NT2/D1 (cell line): ENCODE results near the gene GALNT9.

Experiments
- DNase-seq: peaks from one replicate; pipeline ENCODE4 v3.0.0-alpha.2; 2011; ENCODE audit warnings: low read depth, low spot score
- H3K27me3 ChIP-seq: 2 replicates; pipeline ENCODE4 v1.6.0; 2011; ENCODE audit warnings: mild to moderate bottlenecking; ENCODE audit not compliant: insufficient read length, insufficient read depth
- H3K36me3 ChIP-seq: 2 replicates; pipeline ENCODE4 v1.6.1; 2011; ENCODE audit warnings: mild to moderate bottlenecking, low read length, mixed read lengths; ENCODE audit not compliant: insufficient read depth, insufficient read length
- H3K4me1 ChIP-seq: 2 replicates; pipeline ENCODE4 v1.5.1; 2011; ENCODE audit not compliant: insufficient read depth, insufficient read length
- H3K4me3 ChIP-seq: 2 replicates; pipeline ENCODE4 v1.5.1; 2011; ENCODE audit warnings: low read depth; ENCODE audit not compliant: insufficient read length
- H3K9ac ChIP-seq: 2 replicates; pipeline ENCODE4 v1.6.0; 2011; ENCODE audit warnings: low read depth; ENCODE audit not compliant: insufficient read length
- H3K9me3 ChIP-seq: 2 replicates; pipeline ENCODE4 v1.5.1; 2011; ENCODE audit warnings: mild to moderate bottlenecking, low read length; ENCODE audit not compliant: insufficient read depth
- SUZ12 ChIP-seq: IDR thresholded peaks from 2 replicates; pipeline ENCODE4 v1.6.1; 2011; ENCODE audit not compliant: insufficient read length, insufficient read depth; ENCODE audit errors: extremely low read depth
- YY1 ChIP-seq: IDR thresholded peaks from 2 replicates; pipeline ENCODE4 v1.6.1; 2011; ENCODE audit not compliant: insufficient read length, insufficient read depth
- ZNF274 ChIP-seq: IDR thresholded peaks from 2 replicates; pipeline ENCODE4 v1.6.1; 2011; ENCODE audit warnings: mild to moderate bottlenecking, low read depth, low read length

GALNT9 gene

DNA sequence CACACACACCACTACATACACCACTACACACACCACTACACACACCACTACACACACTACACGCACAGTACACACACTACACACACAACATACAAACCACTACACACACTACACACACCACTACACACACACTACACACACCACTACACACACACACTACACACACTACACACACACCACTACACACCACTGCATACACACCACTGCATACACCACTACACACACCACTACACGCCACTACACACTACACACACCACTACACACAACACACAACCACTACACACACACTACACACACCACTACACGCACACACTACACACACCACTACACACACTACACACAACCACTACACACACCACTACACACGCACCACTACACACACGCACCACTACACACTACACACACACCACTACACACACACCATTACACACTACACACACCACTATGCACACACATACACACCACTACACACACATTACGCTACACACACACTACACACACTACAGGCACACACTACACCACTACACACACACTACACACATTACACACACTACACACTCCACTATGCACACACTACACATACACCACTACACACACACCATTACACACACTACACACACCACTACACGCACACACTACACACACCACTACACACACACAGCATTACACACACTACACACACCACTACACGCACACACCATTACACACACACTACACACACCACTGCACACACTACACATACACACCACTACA lies 172.6 kb downstream of the GALNT9 start:
- Histone ChIP-seq H3K36me3 (peaks cover 46% of the 10 kb centered on the region), H3K4me1 (peaks cover 7% of the 10 kb centered on the region), H3K9ac (no peak overlapping the region), H3K4me3 (no peak overlapping the region), H3K9me3 (peaks cover 24% of the 10 kb centered on the region), H3K27me3 (no peaks in the 10 kb centered on the region)
- TF ChIP-seq YY1 (no peak), SUZ12 (no peak), ZNF274 (no peak)
- no peak for DNase-seq

DNA sequence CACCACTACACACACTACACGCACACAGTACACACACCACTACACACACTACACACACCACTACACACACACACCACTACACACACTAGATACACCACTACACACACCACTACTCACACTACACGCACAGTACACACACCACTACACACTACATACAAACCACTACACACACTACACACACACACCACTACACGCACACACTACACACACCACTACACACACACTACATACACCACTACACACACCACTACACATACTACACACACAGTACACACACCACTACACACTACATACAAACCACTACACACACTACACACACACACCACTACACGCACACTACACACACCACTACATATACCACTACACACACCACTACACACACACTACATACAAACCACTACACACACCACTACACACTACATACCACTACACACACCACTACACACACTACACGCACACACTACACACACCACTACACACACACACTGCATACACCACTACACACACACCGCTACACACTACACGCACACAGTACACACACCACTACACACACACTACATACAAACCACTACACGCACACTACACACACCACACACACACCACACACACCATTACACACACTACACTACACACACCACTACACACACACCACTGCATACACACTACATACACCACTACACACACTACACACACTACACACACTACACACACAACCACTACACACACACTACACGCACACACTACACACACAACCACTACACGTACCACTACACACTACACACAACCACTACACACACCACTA lies 173.4 kb downstream of the GALNT9 start:
- no peak for DNase-seq
- Histone ChIP-seq H3K9me3 (peaks cover 24% of the 10 kb centered on the region), H3K4me3 (no peak overlapping the region), H3K4me1 (peaks cover 7% of the 10 kb centered on the region), H3K27me3 (no peaks in the 10 kb centered on the region), H3K9ac (no peak overlapping the region), H3K36me3 (peaks cover 54% of the 10 kb centered on the region)
- no peak for TF ChIP-seq YY1
- no peak for TF ChIP-seq SUZ12
- no peak for TF ChIP-seq ZNF274

DNA sequence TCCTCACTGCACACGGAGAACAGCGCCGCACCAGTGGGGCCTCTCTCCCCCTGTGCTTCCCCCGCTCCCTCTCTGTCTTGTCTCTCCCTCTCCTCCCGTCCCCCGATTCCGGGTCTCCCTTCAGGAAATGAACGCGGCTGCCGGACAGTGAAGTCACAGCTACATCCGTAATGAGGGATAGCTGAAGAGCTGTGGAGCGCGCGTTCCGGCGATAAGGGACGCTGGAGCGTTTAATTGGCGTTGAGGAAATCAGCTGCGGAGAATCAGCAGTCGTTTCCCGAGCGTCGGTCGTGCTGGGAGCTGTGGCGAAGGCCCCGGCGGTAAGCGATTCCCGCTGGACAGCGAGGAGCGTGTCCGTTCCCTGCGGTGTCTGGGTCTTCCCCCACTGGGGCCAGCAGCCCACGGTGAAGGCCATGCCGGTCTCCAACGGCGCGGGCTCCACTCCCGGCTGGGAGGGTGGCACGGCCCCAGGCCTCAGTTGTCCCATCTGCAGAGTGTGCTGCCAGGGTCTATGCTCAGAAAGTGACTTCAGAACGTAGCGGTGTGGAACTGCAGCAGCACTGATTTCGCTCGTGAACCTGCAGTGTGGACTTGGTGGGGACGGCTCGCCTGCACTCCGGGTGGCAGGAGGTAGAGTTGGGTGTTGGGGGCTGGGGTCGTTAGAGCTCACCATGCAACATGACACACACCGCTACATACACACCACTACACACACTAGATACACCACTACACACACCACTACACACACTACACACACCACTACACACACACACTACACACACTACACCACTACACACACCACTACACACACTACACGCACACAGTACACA lies 174.2 kb downstream of the GALNT9 start:
- no peaks in the 10 kb centered on the region for H3K27me3 ChIP-seq
- peaks cover 55% of the 10 kb centered on the region for H3K36me3 ChIP-seq
- H3K9ac ChIP-seq = no peak overlapping the region
- peaks cover 7% of the 10 kb centered on the region for H3K4me1 ChIP-seq
- TF ChIP-seq ZNF274 (no peak), YY1 (no peak), SUZ12 (no peak)
- H3K4me3 ChIP-seq = no peak overlapping the region
- DNase-seq = no peak
- peaks cover 24% of the 10 kb centered on the region for H3K9me3 ChIP-seq

DNA sequence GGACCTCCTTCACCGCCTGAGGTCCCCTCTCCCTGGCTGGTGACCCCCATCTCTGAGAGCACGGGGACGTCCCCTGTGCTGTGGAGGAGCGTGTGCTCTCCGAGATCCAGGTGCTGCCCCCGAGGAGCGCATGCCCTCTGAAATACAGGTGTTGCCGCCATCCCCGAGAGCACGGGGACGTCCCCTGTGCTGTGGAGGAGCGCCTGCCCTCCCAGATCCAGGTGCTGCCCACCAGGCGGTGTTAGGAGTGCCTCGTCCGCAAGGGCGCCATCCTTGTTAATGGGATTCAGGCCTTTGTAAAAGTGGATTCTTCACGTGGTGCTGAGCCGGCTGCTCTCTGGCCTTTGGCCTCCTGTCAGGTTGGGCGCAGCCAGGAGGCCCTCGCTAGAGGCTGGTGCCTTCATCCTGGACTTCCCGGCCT lies 175.0 kb downstream of the GALNT9 start:
- no peak overlapping the region for H3K4me3 ChIP-seq
- peak overlapping the region; percentile 73 for H3K9ac ChIP-seq
- peaks cover 7% of the 10 kb centered on the region for H3K4me1 ChIP-seq
- no peak for TF ChIP-seq YY1
- TF ChIP-seq SUZ12 = no peak
- TF ChIP-seq ZNF274 = no peak
- H3K9me3 ChIP-seq = peaks cover 24% of the 10 kb centered on the region
- no peak for DNase-seq
- peaks cover 49% of the 10 kb centered on the region for H3K36me3 ChIP-seq
- H3K27me3 ChIP-seq = no peaks in the 10 kb centered on the region

DNA sequence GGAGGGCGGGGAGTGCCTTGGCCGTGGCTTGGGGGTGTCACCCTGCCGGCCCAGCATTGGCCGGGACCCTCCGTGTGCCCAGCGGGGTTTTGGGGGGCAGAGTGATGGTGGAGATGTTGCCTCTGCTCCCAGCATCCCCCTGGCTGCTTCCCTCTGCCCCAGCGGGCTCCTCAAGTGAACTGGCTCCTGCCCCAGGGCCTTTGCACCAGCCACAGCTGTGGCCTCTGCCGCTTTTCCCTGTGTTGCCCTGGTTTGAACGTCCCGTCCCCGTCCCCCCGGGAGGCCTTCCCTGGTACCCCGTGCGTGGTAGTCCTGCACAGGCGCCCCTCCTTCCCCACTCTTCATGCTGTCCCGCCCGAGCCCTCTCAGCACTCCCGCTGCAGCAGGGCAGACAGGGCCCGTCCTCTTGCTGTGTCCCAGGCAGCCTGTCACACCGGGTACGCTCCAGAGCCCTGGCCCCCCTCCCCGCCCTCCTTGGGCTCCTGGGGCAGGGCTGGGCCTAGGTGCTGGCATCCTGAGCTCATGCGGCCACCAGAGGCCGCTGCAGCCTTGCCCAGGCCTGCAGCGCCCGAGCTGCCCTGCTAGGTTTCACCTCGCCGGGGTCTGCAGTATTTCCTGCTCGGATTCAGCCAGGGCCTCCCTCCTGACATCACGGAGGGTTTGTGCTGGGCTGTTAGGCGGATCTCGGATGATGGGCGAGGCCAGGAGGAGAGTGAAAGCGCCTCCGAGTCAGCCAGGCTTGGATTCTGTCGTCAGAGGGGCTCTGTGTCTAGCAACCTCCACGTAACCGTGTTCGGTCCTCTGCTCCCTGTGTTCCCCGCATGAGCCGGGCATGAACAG lies 175.7 kb downstream of the GALNT9 start:
- Histone ChIP-seq H3K9ac (peak overlapping the region; percentile 73), H3K27me3 (no peaks in the 10 kb centered on the region), H3K36me3 (peaks cover 49% of the 10 kb centered on the region), H3K9me3 (peaks cover 24% of the 10 kb centered on the region), H3K4me3 (no peak overlapping the region), H3K4me1 (peaks cover 7% of the 10 kb centered on the region)
- no peak for TF ChIP-seq YY1
- no peak for TF ChIP-seq ZNF274
- TF ChIP-seq SUZ12 = no peak
- DNase-seq = peak; percentile 78

DNA sequence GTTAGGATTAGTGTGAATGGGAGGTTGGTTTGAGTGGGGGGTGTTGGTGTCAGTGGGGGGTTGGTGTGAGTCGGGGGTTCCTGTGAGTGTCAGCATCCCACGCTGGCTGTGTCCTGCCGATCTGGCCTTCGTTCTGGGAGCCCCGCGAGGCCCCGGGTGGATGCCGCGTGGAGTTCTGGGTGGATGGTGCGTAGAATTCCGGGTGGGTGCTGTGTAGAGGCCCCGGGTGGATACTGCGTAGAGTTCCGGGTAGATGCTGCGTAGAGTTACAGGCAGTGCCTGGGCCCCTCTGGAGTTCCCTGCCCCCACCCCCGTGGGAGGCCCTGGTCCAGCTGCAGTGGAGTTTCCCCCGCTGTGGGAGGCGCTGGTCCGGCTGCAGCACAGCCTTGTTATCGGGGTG lies 176.4 kb downstream of the GALNT9 start:
- peaks cover 7% of the 10 kb centered on the region for H3K4me1 ChIP-seq
- peaks cover 24% of the 10 kb centered on the region for H3K9me3 ChIP-seq
- no peak for DNase-seq
- H3K27me3 ChIP-seq = no peaks in the 10 kb centered on the region
- H3K4me3 ChIP-seq = no peak overlapping the region
- H3K9ac ChIP-seq = no peak overlapping the region
- H3K36me3 ChIP-seq = peaks cover 48% of the 10 kb centered on the region
- TF ChIP-seq ZNF274 (no peak), YY1 (no peak), SUZ12 (no peak)
